Activated CD8-positive, alpha-beta memory T cell treated with anti-CD3 and anti-CD28 coated beads for 48 hours (primary cell): ENCODE measurements around the gene GRID2.
"Not testable (repeated sequence)": the region's sequence is repeated elsewhere in the genome, so short reads cannot be mapped to it uniquely, and the experiment has no call there.

Experiments
- DNase-seq, 3 experiments: peaks; one replicate each; pipeline ENCODE4 v3.0.0-alpha.2; 2020; ENCODE audit warnings: low read depth in 2 of 3, low spot score in 2 of 3

Gene GRID2

DNA sequence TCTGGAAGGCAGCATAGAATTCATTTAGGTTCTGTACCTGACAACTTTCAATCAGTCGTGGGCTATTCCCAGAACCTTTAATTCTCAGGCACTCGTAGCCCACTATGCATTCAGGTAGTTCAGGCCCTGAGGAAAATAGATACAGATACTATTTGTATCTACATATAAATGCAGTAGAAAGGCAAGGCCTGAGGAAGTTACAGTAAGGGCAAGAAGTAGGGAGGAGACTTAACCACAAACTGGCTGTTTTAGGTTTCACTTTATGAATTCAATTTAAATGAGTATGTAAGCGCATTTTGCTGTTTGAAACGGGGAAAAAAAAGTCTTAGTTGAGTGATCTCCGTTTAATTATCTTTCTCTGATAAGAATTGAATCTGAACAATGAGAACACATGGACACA is 995.4 kb downstream of the GRID2 start:
- no peak for DNase-seq

DNA sequence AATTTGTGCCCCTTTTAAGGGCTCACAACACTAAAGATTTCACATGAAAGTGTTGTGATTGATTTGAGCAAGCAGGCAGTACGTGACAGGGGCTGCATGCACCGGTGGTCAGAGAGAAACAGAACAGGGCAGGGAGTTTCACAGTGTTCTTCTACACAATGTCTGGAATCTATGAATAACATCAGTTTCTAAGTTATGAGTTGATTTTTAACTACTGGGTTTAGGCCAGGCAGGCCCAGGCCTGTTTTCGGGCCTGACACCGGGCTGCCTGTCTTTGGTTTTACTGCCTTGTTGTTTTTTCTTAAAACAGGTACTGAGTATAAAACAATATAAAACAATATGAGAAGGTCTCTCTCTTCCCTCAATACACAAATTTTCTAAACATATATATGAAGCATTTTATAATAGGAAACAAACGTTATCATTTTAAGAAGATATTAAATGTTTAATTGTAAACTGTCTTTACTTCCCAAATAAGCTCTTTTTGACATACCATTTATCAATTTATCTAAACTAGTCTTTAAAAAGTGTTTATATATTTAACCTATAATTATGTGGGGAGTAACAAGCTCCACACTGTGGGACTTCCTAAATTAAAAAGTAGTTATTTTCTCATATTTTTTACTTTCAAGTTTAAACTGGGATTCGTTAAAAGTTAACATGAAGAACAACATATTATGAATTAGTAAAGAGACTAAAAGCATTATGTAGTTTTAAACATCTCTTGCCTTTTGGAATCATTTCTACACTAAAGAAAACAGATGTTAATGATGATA is 997.2 kb downstream of the GRID2 start:
- DNase-seq = not testable (repeated sequence)

DNA sequence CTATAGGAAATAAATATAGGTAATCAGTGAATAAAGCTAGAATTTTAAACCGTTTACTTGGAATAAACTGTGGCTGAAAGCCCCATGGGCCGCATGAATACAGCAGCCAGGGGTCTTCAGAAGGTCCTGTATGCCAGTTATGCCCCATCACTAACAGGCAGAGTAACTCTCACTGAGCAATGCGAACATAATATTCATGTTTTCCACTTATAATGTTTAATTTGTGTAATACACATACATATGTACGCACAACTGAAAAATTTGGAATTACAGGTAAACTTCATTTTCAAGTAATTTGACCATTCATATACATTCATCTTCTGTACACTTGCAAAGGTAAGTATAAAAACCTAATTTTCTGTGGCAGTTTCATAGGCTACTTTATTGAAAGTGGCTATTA is 998.5 kb downstream of the GRID2 start:
- no peak for DNase-seq

DNA sequence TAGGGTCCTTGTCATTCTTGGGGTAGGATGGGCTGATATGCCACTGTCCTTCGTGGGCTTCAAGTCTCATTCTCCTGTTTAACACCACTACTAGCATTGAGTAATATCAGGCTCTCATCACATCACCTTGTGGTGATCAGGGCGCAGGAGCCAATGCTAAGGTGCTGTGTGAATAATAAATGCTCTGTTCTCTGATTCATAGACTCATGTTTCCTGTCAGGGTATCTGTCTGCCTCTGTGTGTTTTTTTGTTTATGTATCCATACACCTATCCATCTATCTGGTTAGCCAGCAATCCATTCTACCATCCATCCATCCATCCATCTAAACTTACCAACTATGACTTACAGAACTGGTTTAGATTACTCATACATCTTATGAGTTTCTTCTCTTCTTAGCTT is 999.7 kb downstream of the GRID2 start:
- DNase-seq = no peak

DNA sequence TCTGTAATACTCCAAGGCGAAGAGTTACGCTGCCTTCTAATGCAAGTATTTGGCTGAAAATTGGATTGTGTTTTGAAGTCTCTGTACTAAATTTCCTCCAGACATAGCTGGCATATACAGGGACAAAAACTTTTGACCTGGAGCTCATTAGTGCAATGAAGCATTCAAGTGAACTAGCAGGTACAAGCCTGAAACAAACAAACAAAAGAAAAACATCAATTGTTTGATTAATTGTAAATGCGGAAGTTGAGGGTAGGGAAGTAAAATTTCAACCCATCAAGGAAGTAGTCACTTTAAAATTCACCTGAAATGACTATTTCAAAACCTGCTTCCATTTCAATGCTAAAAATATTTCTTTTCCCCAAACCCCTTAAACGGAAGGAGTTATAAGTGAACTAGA is 1008.5 kb downstream of the GRID2 start:
- no peak for DNase-seq

DNA sequence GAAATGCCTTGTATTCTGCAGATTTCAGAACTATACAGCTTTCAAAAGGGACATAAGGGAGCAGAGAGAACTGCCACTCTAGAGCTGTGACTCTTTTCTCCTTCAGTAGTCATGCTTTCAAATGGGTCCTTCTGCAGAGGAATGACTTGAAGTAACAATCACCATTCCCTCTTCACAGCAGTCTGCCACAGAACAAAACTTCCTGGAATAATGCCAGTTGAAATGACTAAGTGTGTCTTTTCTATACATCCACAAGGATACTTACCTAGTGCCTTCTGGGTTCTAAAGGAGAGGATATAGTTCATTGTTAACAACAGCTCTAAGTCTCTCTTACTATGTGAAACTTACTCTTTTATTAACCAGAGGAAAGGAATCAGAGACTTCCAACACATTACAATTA is 1009.4 kb downstream of the GRID2 start:
- DNase-seq = no peak

DNA sequence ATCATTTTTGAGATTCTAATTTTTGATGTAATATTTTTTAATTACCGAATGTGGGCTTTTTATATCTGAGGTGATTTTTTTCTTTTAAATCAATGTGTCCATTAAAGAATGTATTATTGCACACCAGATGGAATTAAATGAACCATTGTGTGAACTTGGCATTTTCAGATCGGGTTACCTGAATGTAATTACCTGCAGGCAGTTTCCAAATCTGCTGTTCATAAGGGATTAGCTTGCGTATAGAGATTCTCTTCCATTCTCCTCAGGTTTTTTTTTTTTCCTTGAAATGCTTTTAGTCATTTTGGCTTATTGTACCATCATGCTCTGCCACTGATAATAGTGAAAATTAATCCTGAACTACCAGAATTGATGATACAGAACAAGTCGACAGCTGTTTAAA is 1013.3 kb downstream of the GRID2 start:
- no peak for DNase-seq

DNA sequence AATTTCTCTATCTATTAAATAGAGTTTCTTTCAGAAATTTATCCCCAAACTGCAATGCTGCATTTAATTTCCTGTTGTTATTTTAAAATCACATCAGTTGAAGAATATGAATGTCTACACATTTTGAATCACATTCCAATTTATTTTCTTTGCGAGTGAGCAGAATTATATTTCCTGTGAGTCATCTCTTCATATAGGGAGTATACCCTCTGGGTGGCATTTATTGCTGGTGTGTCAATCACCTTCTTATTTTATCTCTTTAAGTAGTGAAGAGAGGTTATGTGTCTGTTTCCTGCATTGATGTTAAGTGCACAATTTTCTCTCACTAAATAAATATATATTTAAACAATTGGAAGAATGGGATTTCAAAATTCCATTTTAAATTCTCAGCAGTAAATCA is 1013.8 kb downstream of the GRID2 start:
- no peak for DNase-seq

DNA sequence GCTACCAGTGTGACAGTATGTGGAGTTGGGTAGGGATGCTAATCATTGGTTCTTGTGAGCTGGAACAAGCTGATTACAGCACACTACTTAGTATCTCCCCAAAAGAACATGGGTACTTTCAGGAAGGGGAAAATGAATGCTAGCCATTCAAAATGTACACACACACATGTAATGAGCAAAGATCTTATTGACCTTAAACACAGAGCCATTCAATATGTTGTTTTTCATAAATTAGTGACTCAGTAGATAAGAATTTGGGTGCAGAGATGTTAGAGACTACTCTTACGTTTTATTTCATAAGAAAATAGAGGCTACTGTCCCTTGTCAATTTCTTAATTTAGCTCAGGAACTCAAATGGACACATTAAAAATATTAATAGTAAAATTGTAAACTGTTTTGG is 1015.3 kb downstream of the GRID2 start:
- no peak for DNase-seq

DNA sequence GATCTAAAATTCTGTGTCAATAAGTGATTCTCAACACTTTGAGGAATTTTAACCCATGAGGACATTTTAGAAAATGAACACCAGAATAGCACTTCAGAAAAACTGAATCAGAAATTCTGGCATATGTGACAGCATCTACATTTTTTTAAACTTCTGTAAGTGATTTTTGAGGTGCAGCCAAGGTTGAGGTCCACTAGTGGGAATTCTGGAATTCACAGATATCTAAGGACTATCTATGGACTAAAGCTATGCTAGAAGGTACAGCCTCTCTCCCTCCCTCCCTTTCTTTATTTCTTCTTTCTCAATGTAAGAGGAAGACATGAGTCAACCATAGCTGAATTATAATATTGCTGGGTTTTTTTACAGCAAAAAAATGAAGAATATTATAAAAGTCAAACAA is 1016.6 kb downstream of the GRID2 start:
- DNase-seq = no peak

DNA sequence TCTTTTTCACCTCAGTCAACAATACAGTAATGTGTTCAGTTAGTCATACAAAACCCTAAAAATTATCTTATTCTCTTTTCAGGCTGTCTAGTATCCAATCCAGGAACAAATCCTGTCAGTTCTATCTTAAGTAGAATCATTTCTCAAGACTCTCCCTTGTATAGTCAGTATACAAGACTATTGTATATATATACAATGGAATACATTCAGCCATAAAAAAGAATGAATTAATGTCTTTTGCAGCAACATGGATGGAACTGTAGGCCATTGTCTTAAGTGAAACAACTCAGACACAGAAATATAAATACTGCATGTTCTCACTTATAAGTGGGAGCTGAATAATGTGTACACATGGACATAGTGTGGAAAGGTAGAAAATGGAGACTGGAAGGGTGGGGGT is 1023.6 kb downstream of the GRID2 start:
- no peak for DNase-seq

DNA sequence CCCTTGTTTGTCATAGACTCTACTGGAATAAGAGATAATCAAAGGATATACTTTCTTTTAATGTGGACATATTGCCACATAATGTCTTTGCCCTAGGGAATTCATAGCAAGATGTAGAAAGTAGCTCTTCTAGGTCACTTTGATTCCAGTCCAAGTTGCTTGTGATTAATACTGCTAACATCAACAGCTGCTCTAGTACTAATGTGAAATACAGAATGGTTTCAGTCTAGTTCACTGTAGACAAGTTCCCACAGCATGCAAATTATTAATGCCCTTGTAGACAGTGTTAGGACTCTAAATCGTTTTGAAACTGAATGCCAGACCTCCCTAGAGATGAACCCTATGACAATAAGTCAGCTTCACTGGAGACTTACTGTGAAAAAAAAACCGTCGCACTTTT is 1030.2 kb downstream of the GRID2 start:
- no peak for DNase-seq

DNA sequence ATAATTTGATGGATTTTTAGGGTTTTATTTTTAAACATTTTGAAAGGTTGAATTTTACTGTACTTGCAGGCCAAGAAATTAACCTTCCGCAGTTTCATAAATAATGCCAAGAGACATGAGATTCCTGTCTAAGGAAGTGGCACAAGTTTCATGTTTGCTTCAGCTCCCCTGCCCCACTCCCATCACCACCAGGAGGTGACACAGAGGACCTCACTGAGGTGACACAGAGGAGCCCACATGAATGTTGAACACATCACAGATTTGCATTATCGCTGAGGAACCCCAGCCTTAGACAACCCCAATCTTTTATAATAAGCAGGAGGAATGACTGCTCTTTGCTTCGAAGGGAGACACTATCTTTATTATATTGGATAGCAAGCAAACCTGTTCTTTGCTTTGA is 1033.4 kb downstream of the GRID2 start:
- no peak for DNase-seq

DNA sequence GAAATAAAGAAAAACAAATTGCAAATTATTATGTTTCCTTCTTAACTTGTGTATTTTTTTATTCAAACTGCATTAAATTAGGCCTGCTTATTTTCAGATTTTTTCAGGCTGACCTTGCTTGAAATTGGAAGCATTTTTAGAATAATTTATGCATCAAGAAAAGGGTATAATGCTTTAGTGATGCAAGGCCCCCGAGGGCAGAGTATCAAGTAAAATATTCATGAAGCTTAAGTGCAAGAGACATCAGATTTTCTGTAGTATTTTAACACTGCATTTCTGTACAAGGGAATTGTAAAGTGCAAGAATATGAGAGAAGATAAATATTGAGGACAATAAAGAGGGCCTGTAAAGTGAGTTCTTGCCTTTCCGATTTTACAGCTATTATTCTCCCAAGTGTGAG is 1039.0 kb downstream of the GRID2 start:
- no peak for DNase-seq

DNA sequence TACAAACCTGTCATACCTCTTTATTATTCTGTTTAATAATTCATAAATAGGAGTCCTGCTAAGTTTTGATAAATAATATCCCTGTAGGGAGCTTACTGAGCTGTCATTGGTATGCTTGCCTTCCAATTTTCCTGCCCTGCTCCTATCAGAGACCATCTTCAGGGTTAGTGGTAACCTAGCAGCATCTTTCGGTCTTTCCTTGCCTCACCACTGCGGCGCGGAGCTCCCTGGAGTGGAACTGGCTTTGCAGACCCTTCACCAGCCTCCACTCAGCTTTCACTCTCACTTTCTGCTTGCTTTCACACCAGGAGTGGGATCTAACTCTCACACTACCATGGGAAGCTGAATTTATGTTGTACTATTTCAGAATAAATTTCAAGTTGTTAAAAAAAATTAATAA is 1043.1 kb downstream of the GRID2 start:
- no peak for DNase-seq

DNA sequence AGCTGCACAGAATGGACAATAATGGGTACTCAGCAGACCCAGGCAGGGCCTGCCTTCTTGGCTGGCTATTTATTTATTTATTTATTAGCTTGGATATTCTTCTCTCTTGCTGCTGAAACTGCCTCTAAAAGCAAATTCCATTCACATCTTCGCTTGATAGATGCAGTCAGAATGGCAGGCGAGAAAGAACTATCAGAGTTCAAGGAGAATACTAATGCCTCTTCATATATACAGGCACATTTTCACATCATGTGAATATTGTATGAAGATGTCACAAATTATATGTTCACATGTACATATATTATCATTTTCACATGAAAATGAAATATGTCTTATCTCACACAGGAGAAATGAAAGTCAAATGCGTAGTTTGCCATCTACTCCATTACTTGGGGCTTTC is 1045.1 kb downstream of the GRID2 start:
- no peak for DNase-seq

DNA sequence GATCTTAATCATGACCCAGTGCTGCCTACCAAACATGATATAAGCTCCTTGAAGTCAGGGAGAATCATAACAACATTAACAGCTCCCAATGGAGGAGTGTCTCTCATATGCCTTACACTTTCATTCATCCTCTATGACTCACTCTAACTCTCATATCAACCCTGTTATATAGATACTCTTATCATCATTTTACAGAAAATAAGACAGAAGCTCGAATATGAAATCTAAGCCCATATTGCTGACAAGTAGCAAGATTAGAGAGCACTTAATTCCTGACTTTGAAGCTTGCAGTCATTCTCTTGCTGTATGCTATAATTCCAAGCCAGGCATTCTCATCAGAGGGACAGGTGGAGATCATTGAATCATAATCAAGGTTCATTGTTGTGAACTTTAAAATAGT is 1048.1 kb downstream of the GRID2 start:
- DNase-seq = no peak

DNA sequence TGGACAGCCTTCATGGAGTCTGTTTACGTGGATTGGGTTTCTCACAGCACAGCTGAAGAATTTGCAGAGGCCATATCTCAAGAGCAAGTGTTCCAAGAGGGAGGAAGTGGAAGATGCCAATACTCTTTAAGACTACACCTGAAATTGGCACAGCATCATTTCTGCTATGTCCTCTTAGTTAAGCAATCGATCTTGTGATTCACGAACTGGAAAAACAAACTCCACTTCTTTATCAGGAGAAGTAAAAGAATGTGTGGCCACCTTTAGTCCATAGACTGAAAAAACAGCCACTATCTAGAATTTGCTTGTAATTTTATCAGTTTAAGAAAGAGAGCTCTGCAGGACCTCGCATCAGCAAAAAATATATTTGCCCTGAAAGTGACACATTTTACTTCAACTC is 1051.6 kb downstream of the GRID2 start:
- DNase-seq = no peak

DNA sequence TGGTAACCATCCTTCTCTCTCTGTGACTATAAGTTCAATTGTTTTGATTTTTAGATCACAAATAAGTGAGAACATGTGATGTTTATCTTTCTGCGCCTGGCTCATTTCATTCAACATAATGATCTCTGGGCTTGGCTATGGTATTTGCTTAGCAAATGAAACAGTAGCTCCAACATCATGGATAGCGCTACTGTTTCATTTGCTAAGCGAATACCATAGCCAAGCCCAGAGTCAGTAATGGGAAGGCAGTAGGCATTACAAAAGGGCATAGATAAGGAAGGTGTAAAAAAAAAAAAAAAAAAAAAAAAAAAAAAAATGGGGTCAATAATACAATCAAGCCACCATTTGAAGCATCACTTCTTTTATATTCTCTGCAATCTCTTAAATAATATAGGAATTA is 1055.8 kb downstream of the GRID2 start:
- DNase-seq = no peak

DNA sequence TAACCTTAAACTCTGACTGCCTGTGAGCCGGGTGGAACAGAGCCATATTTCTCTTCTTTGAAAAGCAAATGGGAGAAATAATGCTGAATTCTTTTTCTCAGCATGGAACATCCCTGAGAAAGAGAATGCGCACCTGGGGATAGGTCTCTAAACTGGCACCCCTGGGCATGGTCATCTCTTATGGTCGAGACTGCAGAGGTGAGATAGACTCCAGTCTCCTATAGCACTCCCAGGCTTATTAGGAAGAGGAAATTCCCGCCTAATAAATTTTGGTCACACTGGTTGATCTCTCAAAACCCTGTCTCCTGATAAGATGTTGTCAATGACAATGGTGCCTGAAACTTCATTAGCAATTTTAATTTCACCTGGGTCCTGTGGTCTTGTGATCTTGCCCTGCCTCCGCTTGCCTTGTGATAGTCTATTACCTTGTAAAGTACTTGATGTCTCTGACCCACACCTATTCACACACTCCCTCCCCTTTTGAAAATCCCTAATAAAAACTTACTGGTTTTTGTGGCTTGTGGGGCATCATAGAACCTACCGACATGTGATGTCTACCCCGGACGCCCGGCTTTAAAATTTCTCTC is 1062.5 kb downstream of the GRID2 start:
- DNase-seq = not testable (repeated sequence)

DNA sequence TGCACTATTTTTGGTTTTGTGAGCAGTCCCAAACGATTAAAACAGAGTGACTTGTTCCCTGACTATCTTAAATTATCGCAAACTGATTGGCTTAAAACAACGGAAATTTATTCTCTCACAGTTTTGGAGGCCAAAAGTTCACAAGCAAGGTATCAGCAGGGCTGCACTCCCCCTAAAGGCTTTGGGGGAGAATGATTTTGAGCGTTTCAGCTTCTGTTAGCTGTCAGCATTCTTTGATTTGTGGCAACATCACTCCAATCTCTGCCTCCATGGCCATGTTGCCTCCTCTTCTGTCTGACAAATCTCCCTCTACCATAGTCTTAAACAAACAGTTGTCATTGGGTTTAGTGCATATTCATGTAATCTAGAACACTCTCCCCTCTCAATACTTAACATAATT is 1065.2 kb downstream of the GRID2 start:
- DNase-seq = no peak

DNA sequence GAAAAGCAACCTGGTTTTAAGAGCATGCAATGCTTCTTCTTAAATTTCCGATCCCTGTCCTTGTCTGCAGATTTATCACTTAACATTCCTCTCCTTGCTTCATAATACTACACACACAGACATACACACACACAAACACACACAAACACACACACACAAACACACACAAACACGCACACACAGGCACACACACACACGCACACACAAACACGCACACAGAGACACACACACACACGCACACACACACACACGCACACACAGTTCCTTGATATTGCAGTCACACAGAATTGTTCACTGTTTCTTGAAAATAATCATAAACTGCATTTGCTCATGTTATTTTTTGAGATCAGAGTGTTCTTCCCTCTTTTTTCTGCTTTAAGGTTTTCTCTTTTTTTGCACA is 1066.5 kb downstream of the GRID2 start:
- DNase-seq = no peak
